HG02610 (cell line): ENCODE data around the gene TAMALIN.

Source experiments
- ATAC-seq: cut with Tn5 transposase; IDR thresholded peaks from one replicate; pipeline ENCODE4 v1.9.1; 2021; ENCODE audit warnings: mild to moderate bottlenecking, moderate library complexity; ENCODE audit not compliant: unreplicated experiment

TAMALIN gene

GRCh38 chr12:51980809-51981127 lies 26.0 kb upstream of the TAMALIN start:
- ATAC-seq = no peak

GRCh38 chr12:51984657-51985056 lies 22.1 kb upstream of the TAMALIN start:
- no peak for ATAC-seq

GRCh38 chr12:51985154-51985835 lies 21.5 kb upstream of the TAMALIN start:
- ATAC-seq = no peak

- ATAC-seq = no peak
Measured at GRCh38 chr12:51986834-51987233, 19.9 kb upstream of the TAMALIN start.

GRCh38 chr12:51992246-51992645 lies 14.5 kb upstream of the TAMALIN start:
- ATAC-seq = no peak

- no peak for ATAC-seq
Measured at GRCh38 chr12:51994539-51994820, 12.3 kb upstream of the TAMALIN start.

- ATAC-seq = no peak
Measured at GRCh38 chr12:51994959-51995358, 11.8 kb upstream of the TAMALIN start.

- no peak for ATAC-seq
Measured at GRCh38 chr12:51997136-51997535, 9.6 kb upstream of the TAMALIN start.

- ATAC-seq = no peak
Measured at GRCh38 chr12:52003016-52003550, 3.7 kb upstream of the TAMALIN start.

GRCh38 chr12:52003591-52003990 lies 3.2 kb upstream of the TAMALIN start:
- no peak for ATAC-seq

- ATAC-seq = no peak
Measured at GRCh38 chr12:52004042-52004648, 2.6 kb upstream of the TAMALIN start.

- no peak for ATAC-seq
Measured at GRCh38 chr12:52005218-52005902, 1.4 kb upstream of the TAMALIN start.

- peak; percentile 71 for ATAC-seq
Measured at GRCh38 chr12:52005903-52006703, 643 bp upstream of the TAMALIN start.

- no peak for ATAC-seq
Measured at GRCh38 chr12:52007158-52007921, 594 bp downstream of the TAMALIN start.

- no peak for ATAC-seq
Measured at GRCh38 chr12:52007982-52008510, 1.3 kb downstream of the TAMALIN start.

GRCh38 chr12:52009081-52009751 lies 2.5 kb downstream of the TAMALIN start:
- no peak for ATAC-seq

GRCh38 chr12:52010152-52010622 lies 3.4 kb downstream of the TAMALIN start:
- ATAC-seq = no peak

GRCh38 chr12:52010692-52011601 lies 4.2 kb downstream of the TAMALIN start:
- no peak for ATAC-seq
